HUES6 (cell line): ENCODE measurements around the gene DNAJC24.
"Not testable (repeated sequence)": the region's sequence is repeated elsewhere in the genome, so short reads cannot be mapped to it uniquely, and the experiment has no call there.

Source experiments
- H3K27ac ChIP-seq: 2 replicates; pipeline ENCODE4 v1.7.0; 2013; ENCODE audit warnings: low read depth, mild to moderate bottlenecking, low read length, inconsistent platforms
- H3K27me3 ChIP-seq: 2 replicates; pipeline ENCODE4 v1.6.1; 2013; ENCODE audit warnings: low read length; ENCODE audit not compliant: control insufficient read depth, insufficient read depth
- H3K36me3 ChIP-seq: 2 replicates; pipeline ENCODE4 v1.6.1; 2013; ENCODE audit warnings: low read length; ENCODE audit not compliant: control insufficient read depth, insufficient read depth
- H3K4me1 ChIP-seq: 2 replicates; pipeline ENCODE4 v1.6.1; 2013; ENCODE audit warnings: low read length; ENCODE audit not compliant: control insufficient read depth, insufficient read depth
- H3K4me3 ChIP-seq: 2 replicates; pipeline ENCODE4 v1.5.1; 2013; ENCODE audit warnings: low read depth, low read length
- H3K9ac ChIP-seq: one replicate; pipeline ENCODE4 v1.6.1; 2013; ENCODE audit warnings: mild to moderate bottlenecking, low read length
- H3K9me3 ChIP-seq: 2 replicates; pipeline ENCODE4 v1.6.1; 2013; ENCODE audit warnings: low read depth, low read length; ENCODE audit not compliant: control insufficient read depth, insufficient read depth

DNAJC24 gene

DNA sequence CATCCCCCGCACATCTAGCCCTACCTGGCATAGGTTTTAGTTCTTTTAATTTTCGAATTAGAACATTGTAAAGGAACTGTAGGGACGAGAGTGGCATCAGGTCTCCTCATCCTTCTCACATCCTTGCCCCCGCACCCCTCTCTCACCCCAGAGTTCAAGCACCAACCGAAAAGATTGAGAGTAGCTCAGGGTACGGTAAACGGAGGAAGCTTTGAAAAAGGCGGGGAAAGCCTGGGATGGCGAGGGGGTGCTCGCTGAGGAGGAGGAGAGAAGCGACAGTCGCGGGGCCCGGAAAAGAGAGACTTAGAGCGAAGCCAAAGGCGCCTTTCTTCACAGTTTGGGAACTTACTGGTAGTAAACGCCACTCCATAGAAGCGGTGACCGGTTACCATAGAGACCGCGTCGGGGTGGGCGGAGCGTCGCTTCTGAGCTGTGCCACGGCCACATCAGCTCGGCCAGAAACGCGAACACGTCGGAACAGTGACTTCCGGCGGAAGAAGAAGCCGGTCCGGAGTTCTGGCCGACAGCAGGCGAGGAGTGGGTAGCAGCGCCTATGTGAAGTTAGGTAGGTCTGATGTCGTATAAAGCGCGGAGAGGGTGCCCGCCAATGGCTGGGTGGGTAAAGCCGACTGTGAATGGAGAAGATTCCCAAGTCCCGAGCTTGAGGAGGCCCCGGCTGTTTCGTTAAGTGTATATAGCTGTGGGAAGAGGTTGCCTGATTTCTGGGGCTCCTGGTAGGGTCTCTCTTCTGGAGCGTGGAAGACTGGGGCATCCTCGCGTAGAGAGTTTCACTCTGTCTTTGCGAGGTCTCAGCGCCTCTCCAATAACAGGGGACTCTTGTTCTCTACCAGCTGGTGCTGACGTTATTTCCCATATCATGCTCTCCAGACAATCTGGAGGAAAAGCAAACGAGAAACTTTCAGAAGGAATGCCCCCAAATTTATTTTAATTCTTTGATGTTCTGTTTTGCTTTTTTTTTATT, at the start of gene DNAJC24, which contains the start of gene DCDC1:
DNAJC24 (plus strand) TSS at position 513 of the 982 bp plus-strand sequence. CDS start 889 bp downstream, outside the sequence.
DCDC1 (minus strand) TSS at position 392 of the 982 bp plus-strand sequence. CDS start 41,459 bp downstream, outside the sequence.
- Histone ChIP-seq H3K9ac (peak within 1 kb of the TSS; percentile 84), H3K27me3 (no peaks in the 10 kb centered on the region), H3K36me3 (no peaks in the 10 kb centered on the region), H3K4me1 (no peaks in the 10 kb centered on the region), H3K27ac (no peak within 1 kb of the TSS), H3K4me3 (peak within 1 kb of the TSS; percentile 99), H3K9me3 (no peaks in the 10 kb centered on the region)

DNA sequence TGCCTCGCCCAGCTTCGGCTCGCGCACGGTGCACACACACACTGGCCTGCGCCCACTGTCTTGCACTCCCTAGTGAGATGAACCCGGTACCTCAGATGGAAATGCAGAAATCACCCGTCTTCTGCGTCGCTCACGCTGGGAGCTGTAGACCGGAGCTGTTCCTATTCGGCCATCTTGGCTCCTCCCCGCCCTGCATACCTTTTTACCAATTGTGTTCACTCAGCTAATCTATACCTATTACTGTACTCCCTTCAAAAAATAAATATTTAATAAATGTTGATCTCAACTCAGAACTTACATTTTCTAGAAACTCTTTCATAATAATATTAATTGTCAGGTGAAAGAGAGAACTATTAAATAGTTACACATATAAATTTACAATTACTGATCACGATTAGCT, 48.2 kb upstream of the DNAJC24 start:
- H3K9me3 ChIP-seq, H3K9ac ChIP-seq, H3K27me3 ChIP-seq, H3K27ac ChIP-seq, H3K36me3 ChIP-seq, H3K4me1 ChIP-seq: not testable (repeated sequence)
- H3K4me3 ChIP-seq, result peak overlapping the region; percentile 20; the same call in 1 of the 2 replicates

GRCh38 chr11:31323145-31323544, 46.5 kb upstream of the DNAJC24 start:
- no peak overlapping the region for H3K27ac ChIP-seq
- H3K4me3 ChIP-seq, result no peak overlapping the region
- H3K36me3 ChIP-seq, result no peaks in the 10 kb centered on the region
- no peak overlapping the region for H3K9ac ChIP-seq
- no peaks in the 10 kb centered on the region for H3K27me3 ChIP-seq
- H3K4me1 ChIP-seq, result no peaks in the 10 kb centered on the region
- H3K9me3 ChIP-seq, result no peaks in the 10 kb centered on the region

DNA sequence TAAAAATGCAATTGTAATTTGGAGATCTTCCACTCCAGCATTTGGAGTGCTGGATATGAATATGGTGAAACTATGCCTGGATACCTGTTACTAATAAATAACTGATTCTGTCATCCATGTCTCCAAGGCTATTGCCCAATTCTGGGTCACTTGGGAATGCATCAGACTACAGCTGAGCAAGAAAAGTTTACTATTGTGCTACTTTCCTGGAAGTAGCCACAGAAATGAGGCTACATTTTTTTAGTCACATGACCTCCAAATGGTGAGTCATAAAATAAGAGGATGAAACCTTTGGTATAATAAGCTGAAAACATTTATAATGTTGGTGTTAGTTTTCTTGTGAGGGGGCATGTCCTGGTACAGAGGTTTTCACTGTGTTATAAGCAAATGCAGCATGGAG, 44.5 kb upstream of the DNAJC24 start:
- no peaks in the 10 kb centered on the region for H3K4me1 ChIP-seq
- H3K4me3 ChIP-seq, result no peak overlapping the region
- no peak overlapping the region for H3K27ac ChIP-seq
- H3K36me3 ChIP-seq, result no peaks in the 10 kb centered on the region
- H3K9ac ChIP-seq, result no peak overlapping the region
- H3K27me3 ChIP-seq, result no peaks in the 10 kb centered on the region
- H3K9me3 ChIP-seq, result no peaks in the 10 kb centered on the region

- no peak overlapping the region for H3K4me3 ChIP-seq
Observed at GRCh38 chr11:31326470-31327148, 43.1 kb upstream of the DNAJC24 start.

GRCh38 chr11:31327417-31327816, 42.2 kb upstream of the DNAJC24 start:
- H3K4me1 ChIP-seq, result no peaks in the 10 kb centered on the region

More at GRCh38 chr11:31326470-31327148, 43.1 kb upstream of the DNAJC24 start:
- H3K9me3 ChIP-seq, result no peaks in the 10 kb centered on the region
- H3K36me3 ChIP-seq, result no peaks in the 10 kb centered on the region
- H3K27me3 ChIP-seq, result no peaks in the 10 kb centered on the region
- no peak overlapping the region for H3K27ac ChIP-seq
- H3K9ac ChIP-seq, result no peak overlapping the region
- H3K4me1 ChIP-seq, result no peaks in the 10 kb centered on the region

GRCh38 chr11:31328697-31329096, 41.0 kb upstream of the DNAJC24 start:
- no peak overlapping the region for H3K27ac ChIP-seq

More at GRCh38 chr11:31327417-31327816, 42.2 kb upstream of the DNAJC24 start:
- H3K9ac ChIP-seq, result no peak overlapping the region
- H3K4me3 ChIP-seq, result no peak overlapping the region
- H3K27me3 ChIP-seq, result no peaks in the 10 kb centered on the region
- H3K36me3 ChIP-seq, result no peaks in the 10 kb centered on the region
- H3K27ac ChIP-seq, result no peak overlapping the region
- H3K9me3 ChIP-seq, result no peaks in the 10 kb centered on the region

DNA sequence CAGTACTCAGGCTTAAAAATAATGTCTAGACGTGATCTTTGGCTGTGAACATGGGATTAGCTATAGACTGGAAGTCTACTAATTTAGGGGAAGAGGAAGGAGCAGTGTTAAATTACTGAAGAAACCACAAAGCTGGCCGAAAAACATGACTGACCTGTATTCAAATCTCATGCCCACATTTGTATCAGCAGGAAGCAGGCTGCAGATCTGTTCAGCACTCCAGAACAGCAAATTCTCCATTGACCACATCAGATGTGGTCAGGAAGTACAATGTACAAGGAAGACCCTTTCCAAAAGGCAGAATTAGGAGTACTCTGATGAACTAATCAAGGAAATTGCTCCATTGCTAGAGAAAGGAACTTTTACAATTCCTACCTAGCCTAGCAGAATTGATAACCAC, 31.9 kb upstream of the DNAJC24 start:
- no peaks in the 10 kb centered on the region for H3K4me1 ChIP-seq

More at GRCh38 chr11:31328697-31329096, 41.0 kb upstream of the DNAJC24 start:
- Histone ChIP-seq H3K4me1 (no peaks in the 10 kb centered on the region), H3K36me3 (no peaks in the 10 kb centered on the region), H3K27me3 (no peaks in the 10 kb centered on the region), H3K9me3 (no peaks in the 10 kb centered on the region), H3K4me3 (no peak overlapping the region), H3K9ac (no peak overlapping the region)

GRCh38 chr11:31340903-31341572, 28.6 kb upstream of the DNAJC24 start:
- Histone ChIP-seq H3K4me3 (no peak overlapping the region), H3K27ac (no peak overlapping the region), H3K36me3 (no peaks in the 10 kb centered on the region), H3K9ac (no peak overlapping the region), H3K4me1 (no peaks in the 10 kb centered on the region), H3K9me3 (0 out of 2 replicates have a peak, but pooled peaks cover 3% of the 10 kb centered on the region), H3K27me3 (no peaks in the 10 kb centered on the region)

More for the DNA sequence above, 31.9 kb upstream of the DNAJC24 start:
- Histone ChIP-seq H3K9ac (no peak overlapping the region), H3K9me3 (peaks cover 16% of the 10 kb centered on the region), H3K27me3 (no peaks in the 10 kb centered on the region), H3K4me3 (no peak overlapping the region), H3K27ac (no peak overlapping the region), H3K36me3 (no peaks in the 10 kb centered on the region)

- Histone ChIP-seq H3K4me3 (no peak overlapping the region), H3K4me1 (no peaks in the 10 kb centered on the region; the same call in 1 of the 2 replicates), H3K36me3 (no peaks in the 10 kb centered on the region), H3K27me3 (no peaks in the 10 kb centered on the region), H3K9me3 (no peaks in the 10 kb centered on the region), H3K27ac (no peak overlapping the region), H3K9ac (no peak overlapping the region)
Observed at GRCh38 chr11:31351168-31351567, 18.5 kb upstream of the DNAJC24 start.
